Tibial artery (tissue), 4 donors: ENCODE results near the gene LKAAEAR1.

Source experiments
- DNase-seq, 2 donors: peaks; one replicate each; pipeline ENCODE4 v3.0.0-alpha.2; 2019
- H3K27ac ChIP-seq, 2 donors: fragments of 200-600 bp; sonication (generic) in 1 of 2; 1 replicate in 1 of 2; 2 replicates in 1 of 2; pipeline ENCODE4 v1.5.1; 2018 to 2019; ENCODE audit warnings: mild to moderate bottlenecking in 1 of 2
- H3K27me3 ChIP-seq, 2 donors: fragments of 200-600 bp; sonication (generic) in 1 of 2; one replicate each; pipeline versions ENCODE4 v1.5.1 to v1.6.0; 2016 to 2019
- H3K36me3 ChIP-seq, 3 donors: fragments of 200-600 bp; sonication (generic) in 2 of 3; one replicate each; pipeline ENCODE4 v1.5.1; 2016 to 2019; ENCODE audit warnings: mild to moderate bottlenecking in 2 of 3
- H3K4me1 ChIP-seq, 4 donors: fragments of 200-600 bp; sonication (generic) in 2 of 4; 1 replicate in 3 of 4; 2 replicates in 1 of 4; pipeline ENCODE4 v1.5.1; 2016 to 2019
- H3K4me3 ChIP-seq, 2 donors: fragments of 200-600 bp; sonication (generic) in 1 of 2; 1 replicate in 1 of 2; 2 replicates in 1 of 2; pipeline ENCODE4 v1.5.1; 2018 to 2019; ENCODE audit warnings: mild to moderate bottlenecking in 2 of 2
- H3K9me3 ChIP-seq, 3 donors: fragments of 200-600 bp; sonication (generic) in 1 of 3; one replicate each; pipeline ENCODE4 v1.5.1; 2016 to 2019
- intact Hi-C: fragments of 100-400 bp; cut with DNase I; formaldehyde crosslinking; loops from one replicate; pipeline ENCODE4 v1.15.0; 2023; ENCODE audit warnings: low total_unique reads
- TF ChIP-seq, protein P1 (sequence below), 2 experiments: fragments of 200-600 bp in 1 of 2; fragments of 450-650 bp in 1 of 2; IDR thresholded peaks; one replicate each; pipeline ENCODE4 v1.5.1; 2017 to 2019; ENCODE audit warnings: antibody characterized with exemption in 2 of 2, mild to moderate bottlenecking in 1 of 2, moderate library complexity in 1 of 2

The LKAAEAR1 gene

DNA sequence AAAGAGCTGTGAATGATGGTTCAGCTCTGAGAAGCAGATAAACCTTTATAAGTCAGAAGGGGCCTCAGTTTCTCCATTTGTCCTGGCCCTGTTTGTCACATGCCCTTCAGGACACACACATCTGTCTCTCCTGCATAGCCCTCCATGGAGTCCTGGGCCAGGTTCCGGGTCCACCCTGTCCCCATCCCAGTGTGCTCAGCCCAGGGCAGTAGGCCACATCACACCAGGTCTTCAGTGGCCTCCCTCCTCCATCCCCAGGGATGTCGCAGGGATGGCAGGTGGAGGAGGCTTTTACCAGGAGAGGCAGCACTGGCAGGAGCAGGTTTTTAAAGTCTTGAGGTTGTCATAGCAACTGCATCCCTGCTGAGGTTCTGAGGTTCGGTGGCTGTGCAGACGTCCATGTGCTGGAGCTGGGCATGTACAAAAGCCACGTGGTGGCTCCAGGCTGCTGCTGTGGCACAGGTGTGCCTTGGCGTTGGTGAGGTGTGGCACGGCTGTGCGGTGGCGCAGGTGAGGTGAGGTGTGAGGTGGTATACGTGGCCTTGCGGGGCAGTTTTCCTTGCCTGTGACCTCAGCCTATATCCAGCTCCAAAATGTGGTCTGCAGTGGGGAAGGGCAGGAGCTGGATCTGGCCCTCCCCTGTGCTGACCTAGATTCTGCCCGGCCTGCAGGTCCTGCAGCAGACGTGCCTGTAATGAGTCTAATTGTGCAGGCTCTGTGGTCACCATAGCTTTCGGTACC lies 31.1 kb upstream of the LKAAEAR1 start:
- H3K4me1 ChIP-seq = peaks cover 0 to 5% (median 4%) of the 10 kb centered on the region in 4 donors
- DNase-seq = peak in 1 of 2 donors; percentile 59
- no peaks in the 10 kb centered on the region for H3K36me3 ChIP-seq
- TF ChIP-seq, protein P1, sequence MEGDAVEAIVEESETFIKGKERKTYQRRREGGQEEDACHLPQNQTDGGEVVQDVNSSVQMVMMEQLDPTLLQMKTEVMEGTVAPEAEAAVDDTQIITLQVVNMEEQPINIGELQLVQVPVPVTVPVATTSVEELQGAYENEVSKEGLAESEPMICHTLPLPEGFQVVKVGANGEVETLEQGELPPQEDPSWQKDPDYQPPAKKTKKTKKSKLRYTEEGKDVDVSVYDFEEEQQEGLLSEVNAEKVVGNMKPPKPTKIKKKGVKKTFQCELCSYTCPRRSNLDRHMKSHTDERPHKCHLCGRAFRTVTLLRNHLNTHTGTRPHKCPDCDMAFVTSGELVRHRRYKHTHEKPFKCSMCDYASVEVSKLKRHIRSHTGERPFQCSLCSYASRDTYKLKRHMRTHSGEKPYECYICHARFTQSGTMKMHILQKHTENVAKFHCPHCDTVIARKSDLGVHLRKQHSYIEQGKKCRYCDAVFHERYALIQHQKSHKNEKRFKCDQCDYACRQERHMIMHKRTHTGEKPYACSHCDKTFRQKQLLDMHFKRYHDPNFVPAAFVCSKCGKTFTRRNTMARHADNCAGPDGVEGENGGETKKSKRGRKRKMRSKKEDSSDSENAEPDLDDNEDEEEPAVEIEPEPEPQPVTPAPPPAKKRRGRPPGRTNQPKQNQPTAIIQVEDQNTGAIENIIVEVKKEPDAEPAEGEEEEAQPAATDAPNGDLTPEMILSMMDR (IDR thresholded peaks at IDR 0.05) = no peak
- peaks cover 0 to 18% of the 10 kb centered on the region in 2 donors for H3K27me3 ChIP-seq
- H3K9me3 ChIP-seq = no peaks in the 10 kb centered on the region
- no peak overlapping the region for H3K27ac ChIP-seq
- H3K4me3 ChIP-seq = no peak overlapping the region
- intact Hi-C loops = no loop called here

DNA sequence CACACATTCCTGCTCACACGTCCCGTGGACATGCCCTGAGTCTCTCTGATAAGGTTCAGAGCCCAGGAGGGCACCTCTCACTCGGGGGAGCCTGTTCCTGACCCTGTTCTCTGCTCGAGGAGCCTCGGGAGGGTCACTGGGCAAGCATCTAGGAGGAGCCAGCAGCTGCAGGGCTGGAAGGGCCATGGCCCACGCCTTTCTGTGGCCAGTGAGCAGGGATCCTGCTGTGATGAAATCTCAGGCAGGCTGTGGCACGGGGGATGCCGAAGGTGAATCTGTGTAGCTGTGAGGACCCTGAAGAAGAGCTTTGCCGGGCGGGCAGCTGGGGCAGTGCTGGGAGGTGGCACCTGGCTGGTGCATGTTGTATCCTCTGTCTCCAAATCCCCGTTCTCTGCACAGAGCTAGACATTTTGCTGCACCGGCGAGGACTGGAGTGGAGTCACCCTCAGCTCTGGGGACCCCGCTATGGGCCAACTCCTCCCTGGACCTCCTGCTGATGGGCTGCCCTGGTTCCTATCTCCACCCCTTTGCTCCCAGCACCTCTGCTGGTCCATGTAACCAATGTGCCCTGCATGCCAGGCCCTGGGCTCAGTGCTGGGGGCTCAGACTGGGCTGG lies 30.3 kb upstream of the LKAAEAR1 start:
- intact Hi-C loops = no loop called here
- H3K9me3 ChIP-seq = no peaks in the 10 kb centered on the region
- TF ChIP-seq, protein P1 (IDR thresholded peaks at IDR 0.05) = no peak
- H3K27ac ChIP-seq = no peak overlapping the region
- H3K27me3 ChIP-seq = peaks cover 0 to 18% of the 10 kb centered on the region in 2 donors
- no peaks in the 10 kb centered on the region for H3K36me3 ChIP-seq
- peak in 1 of 2 donors; percentile 54 for DNase-seq
- H3K4me3 ChIP-seq = no peak overlapping the region
- H3K4me1 ChIP-seq = no peaks in the 10 kb centered on the region

GRCh38 chr20:64113796-64114355 lies 29.7 kb upstream of the LKAAEAR1 start:
- TF ChIP-seq, protein P1 (IDR thresholded peaks at IDR 0.05) = no peak
- intact Hi-C loops = no loop called here
- peak in 1 of 2 donors; percentile 44 for DNase-seq
- no peaks in the 10 kb centered on the region for H3K36me3 ChIP-seq
- peaks cover 0 to 19% of the 10 kb centered on the region in 2 donors for H3K27me3 ChIP-seq
- H3K27ac ChIP-seq = no peak overlapping the region
- H3K9me3 ChIP-seq = no peaks in the 10 kb centered on the region
- H3K4me1 ChIP-seq = no peaks in the 10 kb centered on the region
- H3K4me3 ChIP-seq = no peak overlapping the region

- no peaks in the 10 kb centered on the region for H3K4me1 ChIP-seq
- intact Hi-C loops = no loop called here
- no peak overlapping the region for H3K4me3 ChIP-seq
- H3K27ac ChIP-seq = no peak overlapping the region
- TF ChIP-seq, protein P1 (IDR thresholded peaks at IDR 0.05) = no peak
- no peaks in the 10 kb centered on the region for H3K36me3 ChIP-seq
- no peaks in the 10 kb centered on the region for H3K9me3 ChIP-seq
- H3K27me3 ChIP-seq = peaks cover 0 to 21% of the 10 kb centered on the region in 2 donors
- DNase-seq = peak in 1 of 2 donors; percentile 48
Observed at GRCh38 chr20:64113444-64113775, 29.2 kb upstream of the LKAAEAR1 start.

DNA sequence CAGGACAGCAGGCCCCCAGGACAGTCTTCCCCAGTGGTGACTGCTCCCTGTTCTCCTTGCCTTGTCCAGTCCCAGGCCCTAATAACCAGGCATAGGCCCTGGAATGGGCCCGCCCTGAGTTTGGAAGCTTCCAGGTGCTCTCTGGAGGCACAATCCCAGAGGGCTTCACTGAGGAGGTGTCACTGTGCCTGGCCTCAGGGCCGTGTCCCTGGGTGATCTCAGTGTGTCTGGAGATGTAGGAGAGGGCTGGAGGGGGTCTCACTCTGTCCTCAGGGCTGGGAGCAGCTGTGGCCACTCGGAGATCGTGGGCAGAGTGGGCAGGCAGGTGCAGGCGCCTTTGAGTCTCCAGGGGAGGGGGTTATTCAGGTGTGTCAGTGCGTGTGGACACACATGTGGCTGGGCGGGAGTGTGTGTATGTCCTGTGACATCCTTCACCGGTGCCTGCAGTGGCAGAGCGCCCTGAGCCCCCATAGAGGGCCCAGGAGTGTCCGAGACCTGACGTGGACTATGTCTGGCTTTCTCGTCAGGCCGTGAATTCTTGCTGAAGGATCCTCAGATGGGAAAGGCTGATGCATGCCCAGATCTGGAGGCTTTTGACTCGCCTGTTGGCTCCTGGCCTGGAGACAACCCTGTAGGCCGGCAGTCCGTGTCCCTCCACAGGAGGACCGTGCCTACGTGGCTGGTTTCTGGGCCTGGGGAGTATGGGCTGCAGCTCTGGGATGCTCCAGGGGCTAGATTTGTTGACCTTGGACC lies 28.7 kb upstream of the LKAAEAR1 start:
- Histone ChIP-seq H3K27me3 (peaks cover 0 to 26% of the 10 kb centered on the region in 2 donors), H3K27ac (no peak overlapping the region), H3K4me3 (no peak overlapping the region), H3K4me1 (no peaks in the 10 kb centered on the region), H3K36me3 (no peaks in the 10 kb centered on the region), H3K9me3 (no peaks in the 10 kb centered on the region)
- intact Hi-C loops = no loop called here
- peak in 1 of 2 donors; percentile 46 for DNase-seq
- TF ChIP-seq, protein P1 (IDR thresholded peaks at IDR 0.05) = no peak
